Gastrocnemius medialis (tissue), 4 donors: ENCODE measurements around the gene FCGR3A.
"Not testable (repeated sequence)": the region's sequence is repeated elsewhere in the genome, so short reads cannot be mapped to it uniquely, and the experiment has no call there.

ENCODE experiments used
- POLR2A ChIP-seq, 2 donors: fragments of 450-650 bp; IDR thresholded peaks; one replicate each; pipeline ENCODE4 v1.6.1; 2017; ENCODE audit warnings: antibody characterized with exemption in 2 of 2, mild to moderate bottlenecking in 2 of 2, moderate library complexity in 2 of 2
- TF ChIP-seq, protein P1 (sequence below), 5 experiments: fragments of 450-650 bp in 3 of 5; fragments of 200-600 bp in 2 of 5; sonication (generic) in 2 of 5; IDR thresholded peaks in 4 of 5; conservative IDR thresholded peaks in 1 of 5; 1 replicate in 4 of 5; 2 replicates in 1 of 5; pipeline ENCODE4 v1.5.1; 2016 to 2019; ENCODE audit warnings: antibody characterized with exemption in 5 of 5, mild to moderate bottlenecking in 3 of 5, moderate library complexity in 3 of 5

- not testable (repeated sequence) for TF ChIP-seq POLR2A (IDR thresholded peaks at IDR 0.05)
- TF ChIP-seq, protein P1, sequence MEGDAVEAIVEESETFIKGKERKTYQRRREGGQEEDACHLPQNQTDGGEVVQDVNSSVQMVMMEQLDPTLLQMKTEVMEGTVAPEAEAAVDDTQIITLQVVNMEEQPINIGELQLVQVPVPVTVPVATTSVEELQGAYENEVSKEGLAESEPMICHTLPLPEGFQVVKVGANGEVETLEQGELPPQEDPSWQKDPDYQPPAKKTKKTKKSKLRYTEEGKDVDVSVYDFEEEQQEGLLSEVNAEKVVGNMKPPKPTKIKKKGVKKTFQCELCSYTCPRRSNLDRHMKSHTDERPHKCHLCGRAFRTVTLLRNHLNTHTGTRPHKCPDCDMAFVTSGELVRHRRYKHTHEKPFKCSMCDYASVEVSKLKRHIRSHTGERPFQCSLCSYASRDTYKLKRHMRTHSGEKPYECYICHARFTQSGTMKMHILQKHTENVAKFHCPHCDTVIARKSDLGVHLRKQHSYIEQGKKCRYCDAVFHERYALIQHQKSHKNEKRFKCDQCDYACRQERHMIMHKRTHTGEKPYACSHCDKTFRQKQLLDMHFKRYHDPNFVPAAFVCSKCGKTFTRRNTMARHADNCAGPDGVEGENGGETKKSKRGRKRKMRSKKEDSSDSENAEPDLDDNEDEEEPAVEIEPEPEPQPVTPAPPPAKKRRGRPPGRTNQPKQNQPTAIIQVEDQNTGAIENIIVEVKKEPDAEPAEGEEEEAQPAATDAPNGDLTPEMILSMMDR (IDR thresholded peaks at IDR 0.05 in 4 of 5, conservative IDR thresholded peaks at IDR 0.05 in 1 of 5), result not testable (repeated sequence)
These were observed 11.5 kb upstream of the FCGR3A start for GRCh38 chr1:161560960-161561715.
